CD14-positive monocyte (primary cell): ENCODE results near the gene OR51E2. TPM values are rescaled to one million over a fixed set of nuclear protein-coding genes. Genes with fewer than 3 reads are reported as not detected.

Source experiments
- DNase-seq, 3 donors: peaks; one replicate each; pipeline ENCODE4 v3.0.0-alpha.2; 2011 to 2022
- H2AFZ ChIP-seq: 2 replicates; pipeline ENCODE4 v1.6.0; 2012; ENCODE audit warnings: mild to moderate bottlenecking, low read depth, low read length, inconsistent platforms; ENCODE audit not compliant: insufficient read depth, poor library complexity, severe bottlenecking
- H3K27ac ChIP-seq, 2 donors: 1 replicate in 1 of 2; 2 replicates in 1 of 2; pipeline ENCODE4 v1.5.1; 2012 to 2013; ENCODE audit warnings: low read length in 2 of 2, control low read depth in 1 of 2, inconsistent platforms in 1 of 2, low read depth in 1 of 2, mild to moderate bottlenecking in 1 of 2
- H3K27me3 ChIP-seq, 2 donors: one replicate each; pipeline versions ENCODE4 v1.6.0 to v1.6.1; 2011 to 2013; ENCODE audit warnings: low read length in 2 of 2; ENCODE audit not compliant: control insufficient read depth in 2 of 2, insufficient read depth in 2 of 2
- H3K36me3 ChIP-seq, 2 donors: replicated peaks in 1 of 2; 1 replicate in 1 of 2; 2 replicates in 1 of 2; pipeline versions ENCODE4 v1.5.1 to v1.6.1; 2012 to 2013; ENCODE audit warnings: low read length in 2 of 2, control low read depth in 1 of 2, inconsistent platforms in 1 of 2, mild to moderate bottlenecking in 1 of 2; ENCODE audit not compliant: insufficient read depth in 2 of 2, control insufficient read depth in 1 of 2
- H3K4me1 ChIP-seq, 2 donors: 1 replicate in 1 of 2; 2 replicates in 1 of 2; pipeline versions ENCODE4 v1.5.1 to v1.6.1; 2012 to 2013; ENCODE audit warnings: low read length in 2 of 2, control low read depth in 1 of 2, inconsistent platforms in 1 of 2, mild to moderate bottlenecking in 1 of 2, moderate library complexity in 1 of 2; ENCODE audit not compliant: insufficient read depth in 2 of 2, control insufficient read depth in 1 of 2
- H3K4me2 ChIP-seq: replicated peaks from 2 replicates; pipeline ENCODE3; 2012; ENCODE audit warnings: low read length, moderate library complexity, mild to moderate bottlenecking; ENCODE audit not compliant: poor library complexity, severe bottlenecking; ENCODE audit errors: extremely low read depth
- H3K4me3 ChIP-seq, 3 experiments: fragments of 200-600 bp in 1 of 3; sonication (generic) in 1 of 3; replicated peaks in 1 of 3; 1 replicate in 2 of 3; 2 replicates in 1 of 3; pipeline ENCODE4 v1.5.1; 2011 to 2013; ENCODE audit warnings: low read length in 3 of 3, mild to moderate bottlenecking in 3 of 3, control low read depth in 2 of 3, low read depth in 2 of 3, inconsistent platforms in 1 of 3, moderate library complexity in 1 of 3
- H3K79me2 ChIP-seq: 2 replicates; pipeline ENCODE4 v1.6.0; 2012; ENCODE audit warnings: mild to moderate bottlenecking, control low read depth, inconsistent platforms, low read length, moderate library complexity; ENCODE audit not compliant: insufficient read depth
- H3K9ac ChIP-seq: 2 replicates; pipeline ENCODE4 v1.6.0; 2017; ENCODE audit warnings: low read length, mild to moderate bottlenecking; ENCODE audit not compliant: insufficient read depth, poor library complexity, severe bottlenecking
- H3K9me3 ChIP-seq, 2 donors: replicated peaks in 1 of 2; 1 replicate in 1 of 2; 2 replicates in 1 of 2; pipeline versions ENCODE4 v1.5.1 to v1.6.1; 2012 to 2013; ENCODE audit warnings: low read length in 2 of 2, control low read depth in 1 of 2; ENCODE audit not compliant: control insufficient read depth in 1 of 2, insufficient read depth in 1 of 2
- H4K20me1 ChIP-seq: 2 replicates; pipeline ENCODE4 v1.6.0; 2012; ENCODE audit warnings: mild to moderate bottlenecking, low read length, control low read depth, moderate library complexity; ENCODE audit not compliant: insufficient read depth
- H3K27ac Mint-ChIP-seq, 7 donors: one replicate each; pipeline ENCODE4 v1.8.0; 2020; ENCODE audit warnings: mild to moderate bottlenecking in 7 of 7, mixed read lengths in 7 of 7, moderate library complexity in 6 of 7, inconsistent platforms in 2 of 7
- H3K27me3 Mint-ChIP-seq, 3 donors: one replicate each; pipeline ENCODE4 v1.8.0; 2021 to 2022; ENCODE audit warnings: low read depth in 3 of 3, mild to moderate bottlenecking in 3 of 3, mixed read lengths in 3 of 3, moderate library complexity in 3 of 3, inconsistent platforms in 1 of 3
- H3K36me3 Mint-ChIP-seq, 2 donors: one replicate each; pipeline ENCODE4 v1.8.0; 2020; ENCODE audit warnings: mixed read lengths in 2 of 2, inconsistent platforms in 1 of 2, mild to moderate bottlenecking in 1 of 2
- H3K4me1 Mint-ChIP-seq: one replicate; pipeline ENCODE4 v1.8.0; 2020; ENCODE audit warnings: mild to moderate bottlenecking, mixed read lengths
- H3K4me3 Mint-ChIP-seq, 2 donors: one replicate each; pipeline ENCODE4 v1.8.0; 2020; ENCODE audit warnings: mild to moderate bottlenecking in 2 of 2, mixed read lengths in 2 of 2, moderate library complexity in 1 of 2
- H3K9me3 Mint-ChIP-seq, 7 donors: one replicate each; pipeline ENCODE4 v1.8.0; 2020 to 2022; ENCODE audit warnings: mixed read lengths in 7 of 7, mild to moderate bottlenecking in 6 of 7, moderate library complexity in 6 of 7, inconsistent platforms in 2 of 7
- CTCF ChIP-seq: fragments of 200-600 bp; IDR thresholded peaks from one replicate; pipeline ENCODE4 v1.8.0; 2022; ENCODE audit warnings: antibody characterized with exemption, mild to moderate bottlenecking
- WGBS: methylation state at CpG from one replicate; pipeline ENCODE4 v1.1.5; 2013; ENCODE audit warnings: missing lambda C conversion rate; ENCODE audit not compliant: insufficient coverage; 5-methylcytosine and 5-hydroxymethylcytosine counted together
- intact Hi-C, 2 donors: fragments of 100-400 bp; cut with micrococcal nuclease; formaldehyde crosslinking; loops; one replicate each; pipeline versions ENCODE4 v1.15.0 to v1.15.1; 2023
- polyA plus RNA-seq, 3 donors: library from polyadenylated mRNA; depleted of rRNA in 1 of 3; unstranded in 2 of 3; stranded (reverse) in 1 of 3; fragments of 300-500 nt in 2 of 3; fragments of >200 nt in 1 of 3; fragmentation: Illumina TruSeq in 2 of 3; gene quantifications; 1 replicate in 2 of 3; 2 replicates in 1 of 3; pipeline ENCODE4 v1.2.3, GENCODE V29; 2012 to 2021

The OR51E2 gene
- polyA plus RNA-seq, 3 donors: not detected

GRCh38 chr11:4677948-4678347 is 19.7 kb downstream of the OR51E2 start:
- no peaks in the 10 kb centered on the region for H3K27me3 ChIP-seq
- H3K4me3 ChIP-seq: no peak overlapping the region
- no CpG with 5 or more reads among the region's 2 CpGs for WGBS
- no peak overlapping the region for H2AFZ ChIP-seq
- peaks cover 0 to 5% (median 0%) of the 10 kb centered on the region in 7 donors for H3K9me3 Mint-ChIP-seq
- no peaks in the 10 kb centered on the region for H3K4me1 Mint-ChIP-seq
- DNase-seq: no peak
- H3K27me3 Mint-ChIP-seq: peaks cover 2 to 6% (median 2%) of the 10 kb centered on the region in 3 donors
- no peak overlapping the region for H3K27ac ChIP-seq
- H3K36me3 Mint-ChIP-seq: no peaks in the 10 kb centered on the region
- no peak overlapping the region for H3K27ac Mint-ChIP-seq
- no peak overlapping the region for H3K4me3 Mint-ChIP-seq
- no peaks in the 10 kb centered on the region for H3K4me1 ChIP-seq
- H3K9me3 ChIP-seq: no peaks in the 10 kb centered on the region
- intact Hi-C loops: no loop called here
- no peaks in the 10 kb centered on the region for H3K36me3 ChIP-seq
- H3K79me2 ChIP-seq: no peaks in the 10 kb centered on the region
- H3K4me2 ChIP-seq: no peak overlapping the region
- no peak for TF ChIP-seq CTCF
- no peaks in the 10 kb centered on the region for H4K20me1 ChIP-seq
- no peak overlapping the region for H3K9ac ChIP-seq

GRCh38 chr11:4673781-4674180 is 23.9 kb downstream of the OR51E2 start:
- Mint-ChIP-seq H3K27ac (no peak overlapping the region), H3K27me3 (peaks cover 2 to 9% (median 6%) of the 10 kb centered on the region in 3 donors), H3K4me3 (no peak overlapping the region), H3K9me3 (peaks cover 0 to 4% (median 0%) of the 10 kb centered on the region in 7 donors), H3K4me1 (no peaks in the 10 kb centered on the region), H3K36me3 (no peaks in the 10 kb centered on the region)
- Histone ChIP-seq H3K4me1 (no peaks in the 10 kb centered on the region), H3K9me3 (no peaks in the 10 kb centered on the region), H4K20me1 (no peaks in the 10 kb centered on the region), H3K4me2 (no peak overlapping the region), H3K4me3 (no peak overlapping the region), H3K27ac (no peak overlapping the region), H3K36me3 (no peaks in the 10 kb centered on the region), H2AFZ (no peak overlapping the region), H3K27me3 (no peaks in the 10 kb centered on the region), H3K9ac (no peak overlapping the region), H3K79me2 (no peaks in the 10 kb centered on the region)
- TF ChIP-seq CTCF: no peak
- intact Hi-C loops: no loop called here
- 100% methylated on average over 1 of the region's 2 CpGs for WGBS
- DNase-seq: no peak
